NCI-H1092 treated with DMSO at 0.1 percent for 48 hours (cell line): Measurements from ENCODE around the gene ZNF81.
A peak's percentile ranks its signal among the peaks of the same experiment; 100 is the strongest.
"Not testable (repeated sequence)": the region's sequence is repeated elsewhere in the genome, so short reads cannot be mapped to it uniquely, and the experiment has no call there.

Experiments
- DNase-seq: peaks from one replicate; lab custom pipeline; 2025; lab: John Stamatoyannopoulos, UW

ZNF81 gene

GRCh38 chrX:47936224-47936939 is 99.7 kb downstream of the ZNF81 start:
- DNase-seq, result no peak

- DNase-seq, result no peak
These were observed 100.2 kb downstream of the ZNF81 start for GRCh38 chrX:47936940-47937317.

GRCh38 chrX:47940448-47940847 is 103.7 kb downstream of the ZNF81 start:
- DNase-seq, result no peak

- DNase-seq, result no peak
These were observed 104.7 kb downstream of the ZNF81 start for GRCh38 chrX:47941423-47941822.

GRCh38 chrX:47955295-47955694 is 118.6 kb downstream of the ZNF81 start:
- DNase-seq, result not testable (repeated sequence)

GRCh38 chrX:47956016-47956415 is 119.3 kb downstream of the ZNF81 start:
- no peak for DNase-seq

- not testable (repeated sequence) for DNase-seq
These were observed 121.5 kb downstream of the ZNF81 start for GRCh38 chrX:47958206-47958605.

GRCh38 chrX:47958761-47959342 is 122.2 kb downstream of the ZNF81 start:
- DNase-seq, result peak; percentile 4

GRCh38 chrX:47960406-47960805 is 123.7 kb downstream of the ZNF81 start:
- DNase-seq, result no peak

GRCh38 chrX:47961830-47962229 is 125.1 kb downstream of the ZNF81 start:
- not testable (repeated sequence) for DNase-seq

- not testable (repeated sequence) for DNase-seq
These were observed 128.8 kb downstream of the ZNF81 start for GRCh38 chrX:47965526-47965925.
